HepG2 (cell line): ENCODE results near the gene PKM. TPM values are rescaled to one million over a fixed set of nuclear protein-coding genes. Genes with fewer than 3 reads are reported as not detected.

Source experiments
- AGO1 ChIP-seq: fragments of 200-400 bp; formaldehyde crosslinking; IDR thresholded peaks from 2 replicates; pipeline ENCODE4 v1.6.1; 2017; ENCODE audit warnings: mild to moderate bottlenecking, low read depth, low read length, moderate library complexity; ENCODE audit not compliant: poor library complexity, severe bottlenecking
- AGO2 ChIP-seq: fragments of 200-400 bp; formaldehyde crosslinking; optimal IDR thresholded peaks from 2 replicates; pipeline ENCODE3; 2017; ENCODE audit warnings: mild to moderate bottlenecking, low read depth, low read length, moderate library complexity
- ARNT ChIP-seq: fragments of 450-650 bp; IDR thresholded peaks from 2 replicates; pipeline ENCODE4 v1.6.1; 2017
- BATF2 ChIP-seq: sonication (generic); formaldehyde crosslinking; IDR thresholded peaks from 2 replicates; pipeline ENCODE4 v1.8.0; 2022; ENCODE audit warnings: mild to moderate bottlenecking, missing genetic modification reagents, moderate library complexity
- ELF3 ChIP-seq: IDR thresholded peaks from 2 replicates; pipeline ENCODE4 v1.6.1; 2016; ENCODE audit warnings: missing genetic modification reagents, missing compliant biosample characterization
- FOSL1 ChIP-seq: sonication (generic); formaldehyde crosslinking; IDR thresholded peaks from 2 replicates; pipeline ENCODE4 v1.9.0; 2021; ENCODE audit warnings: missing genetic modification reagents, borderline replicate concordance
- FOXA3 ChIP-seq: IDR thresholded peaks from 2 replicates; pipeline ENCODE4 v1.6.1; 2016; ENCODE audit warnings: missing genetic modification reagents, missing compliant biosample characterization
- GFI1 ChIP-seq: sonication (generic); formaldehyde crosslinking; IDR thresholded peaks from 2 replicates; pipeline ENCODE4 v1.5.0; 2020; ENCODE audit warnings: missing genetic modification reagents, mild to moderate bottlenecking, borderline replicate concordance
- HES4 ChIP-seq: sonication (generic); formaldehyde crosslinking; IDR thresholded peaks from 2 replicates; pipeline ENCODE4 v1.9.0; 2021; ENCODE audit warnings: mild to moderate bottlenecking, missing genetic modification reagents, borderline replicate concordance
- NFAT5 ChIP-seq: sonication (generic); formaldehyde crosslinking; IDR thresholded peaks from 2 replicates; pipeline ENCODE4 v1.4.0; 2020; ENCODE audit warnings: missing genetic modification reagents
- NR2F1 ChIP-seq, 2 experiments: fragments of 450-650 bp in 1 of 2; formaldehyde crosslinking in 1 of 2; IDR thresholded peaks; 2 replicates each; pipeline versions ENCODE4 v1.5.0 to v1.6.1; 2016 to 2020; ENCODE audit warnings: mild to moderate bottlenecking in 1 of 2, missing compliant biosample characterization in 1 of 2, missing genetic modification reagents in 1 of 2, moderate library complexity in 1 of 2
- POGZ ChIP-seq: sonication (generic); formaldehyde crosslinking; IDR thresholded peaks from 2 replicates; pipeline ENCODE4 v1.4.0; 2020; ENCODE audit warnings: mild to moderate bottlenecking, missing genetic modification reagents
- RBM22 ChIP-seq: fragments of 200-400 bp; formaldehyde crosslinking; optimal IDR thresholded peaks from 2 replicates; pipeline ENCODE3; 2017; ENCODE audit warnings: mild to moderate bottlenecking, low read length, moderate library complexity
- RFXAP ChIP-seq: sonication (generic); formaldehyde crosslinking; IDR thresholded peaks from 2 replicates; pipeline ENCODE4 v1.4.0; 2020; ENCODE audit warnings: missing genetic modification reagents, borderline replicate concordance
- SIN3B ChIP-seq: fragments of 150-350 bp; IDR thresholded peaks from 2 replicates; pipeline ENCODE4 v1.6.1; 2014; ENCODE audit warnings: low read length
- STAT5B ChIP-seq: sonication (generic); formaldehyde crosslinking; IDR thresholded peaks from 2 replicates; pipeline ENCODE4 v1.4.0; 2020; ENCODE audit warnings: missing genetic modification reagents
- ZC3H13 ChIP-seq: sonication (generic); formaldehyde crosslinking; IDR thresholded peaks from 2 replicates; pipeline ENCODE4 v1.8.1; 2023; ENCODE audit warnings: mild to moderate bottlenecking, missing genetic modification reagents, moderate library complexity
- ZFP62 ChIP-seq: sonication (generic); formaldehyde crosslinking; IDR thresholded peaks from 2 replicates; pipeline ENCODE4 v1.4.0; 2020; ENCODE audit warnings: missing genetic modification reagents
- ZMYM3 ChIP-seq: sonication (generic); formaldehyde crosslinking; IDR thresholded peaks from 2 replicates; pipeline ENCODE4 v1.5.1; 2020; ENCODE audit warnings: mild to moderate bottlenecking, missing genetic modification reagents
- ZNF124 ChIP-seq: sonication (generic); formaldehyde crosslinking; IDR thresholded peaks from 2 replicates; pipeline ENCODE4 v1.4.0; 2020; ENCODE audit warnings: missing genetic modification reagents
- ZNF383 ChIP-seq: sonication (generic); formaldehyde crosslinking; IDR thresholded peaks from 2 replicates; pipeline ENCODE4 v1.4.0; 2020; ENCODE audit warnings: missing genetic modification reagents, mild to moderate bottlenecking, borderline replicate concordance
- ZNF629 ChIP-seq: sonication (generic); formaldehyde crosslinking; conservative IDR thresholded peaks from 2 replicates; pipeline ENCODE4 v1.5.0; 2020; ENCODE audit warnings: missing genetic modification reagents
- ZNF660 ChIP-seq: sonication (generic); formaldehyde crosslinking; IDR thresholded peaks from 2 replicates; pipeline ENCODE4 v1.5.1; 2020; ENCODE audit warnings: mild to moderate bottlenecking, low read depth, missing genetic modification reagents, borderline replicate concordance
- ZNF788 ChIP-seq: sonication (generic); formaldehyde crosslinking; IDR thresholded peaks from 2 replicates; pipeline ENCODE4 v1.5.0; 2020; ENCODE audit warnings: mild to moderate bottlenecking, missing genetic modification reagents, borderline replicate concordance
- ZNF879 ChIP-seq: sonication (generic); formaldehyde crosslinking; IDR thresholded peaks from 2 replicates; pipeline ENCODE4 v1.8.1; 2023; ENCODE audit warnings: missing genetic modification reagents
- ZZZ3 ChIP-seq: sonication (generic); formaldehyde crosslinking; IDR thresholded peaks from 2 replicates; pipeline ENCODE4 v1.4.0; 2020; ENCODE audit warnings: missing genetic modification reagents, mild to moderate bottlenecking, borderline replicate concordance
- polyA plus RNA-seq, 8 experiments: library from polyadenylated mRNA; depleted of rRNA in 3 of 8; stranded (reverse) in 7 of 8; unstranded in 1 of 8; fragments of >200 nt; fragmentation: Illumina TruSeq in 4 of 8; extraction: Trizol in 4 of 8; gene quantifications; 2 replicates each; pipeline versions ENCODE4 v1.2.1 to v1.2.3, GENCODE V29; 2011 to 2016; ENCODE audit warnings: low read depth in 4 of 8, missing spikeins in 1 of 8, mixed read lengths in 1 of 8; ENCODE audit not compliant: insufficient read depth in 1 of 8
- total RNA-seq, 5 experiments: library from RNA; depleted of rRNA; stranded (reverse); fragments of >200 nt; fragmentation: Illumina TruSeq; extraction: Trizol; gene quantifications; 2 replicates each; pipeline ENCODE4 v1.2.3, GENCODE V29; 2016; ENCODE audit warnings: low read depth in 1 of 5

Gene PKM
- total and polyA plus RNA-seq, 2 of the 13 experiments (the other 11 are each of a cell fraction or from before 2014, with no cell fraction given): 488 to 780 TPM

- no peak for TF ChIP-seq NFAT5
- TF ChIP-seq ZNF124 (CRISPR knock-in tag): 0 out of 2 replicates have a peak, but pooled peaks have one; percentile 15
- TF ChIP-seq FOSL1: no peak
- no peak for TF ChIP-seq BATF2
- TF ChIP-seq ZC3H13 (CRISPR knock-in tag): no peak; the same call in 1 of the 2 replicates
- no peak for TF ChIP-seq STAT5B (CRISPR knock-in tag)
- TF ChIP-seq HES4 (CRISPR knock-in tag): no peak
- TF ChIP-seq RFXAP (CRISPR knock-in tag): no peak
- TF ChIP-seq ELF3: no peak
- TF ChIP-seq POGZ: no peak
- TF ChIP-seq NR2F1 (CRISPR knock-in tag; IDR thresholded peaks at IDR 0.05): no peak
- TF ChIP-seq ZNF383: no peak
- TF ChIP-seq ZNF879 (CRISPR knock-in tag): no peak
- TF ChIP-seq RBM22: peak; percentile 91
- TF ChIP-seq FOXA3: no peak
- no peak for TF ChIP-seq GFI1 (CRISPR knock-in tag)
- TF ChIP-seq SIN3B: no peak
- TF ChIP-seq AGO1: peak; percentile 98
- TF ChIP-seq ZMYM3 (CRISPR knock-in tag): no peak
- TF ChIP-seq ZFP62 (CRISPR knock-in tag): no peak
- TF ChIP-seq ZNF788 (CRISPR knock-in tag): no peak
- no peak for TF ChIP-seq ZZZ3
- TF ChIP-seq ZNF660 (CRISPR knock-in tag): no peak
- TF ChIP-seq ZNF629 (CRISPR knock-in tag): no peak
- no peak for TF ChIP-seq ARNT
- peak; percentile 84 for TF ChIP-seq AGO2
These were observed 33.3 kb downstream of the PKM start, which contains the start of gene GRAMD2A (continued) for GRCh38 chr15:72197460-72198355.
